SU-DHL-6 (cell line): ENCODE data around the gene NFRKB.

ENCODE experiments used
- H2AFZ ChIP-seq: fragments of 200-600 bp; sonication (generic); 2 replicates; pipeline ENCODE4 v1.6.1; 2014; ENCODE audit warnings: low read depth, mild to moderate bottlenecking, moderate library complexity, mixed read lengths, antibody characterized with exemption, low read length; ENCODE audit not compliant: severe bottlenecking
- H3F3A ChIP-seq: fragments of 200-600 bp; shearing (Covaris generic); 2 replicates; pipeline ENCODE4 v1.6.0; 2016; ENCODE audit warnings: antibody characterized with exemption, mild to moderate bottlenecking; ENCODE audit not compliant: insufficient read depth
- H3K27ac ChIP-seq: fragments of 200-600 bp; sonication (generic); 2 replicates; pipeline ENCODE4 v1.5.1; 2016; ENCODE audit warnings: low read depth, mild to moderate bottlenecking, low read length, moderate library complexity, mixed read lengths
- H3K27me3 ChIP-seq: fragments of 200-600 bp; sonication (generic), shearing (Covaris generic); 2 replicates; pipeline ENCODE4 v1.6.0; 2014; ENCODE audit warnings: mild to moderate bottlenecking, low read length
- H3K36me3 ChIP-seq: fragments of 200-600 bp; sonication (generic); 2 replicates; pipeline ENCODE4 v1.6.1; 2014; ENCODE audit warnings: mild to moderate bottlenecking, low read length, mixed read lengths
- H3K4me2 ChIP-seq: fragments of 300-600, 200-600 bp; shearing (Covaris generic), sonication (generic); 2 replicates; pipeline ENCODE4 v1.6.0; 2014; ENCODE audit warnings: low read length, low read depth, mild to moderate bottlenecking; ENCODE audit not compliant: poor library complexity, severe bottlenecking
- H3K4me3 ChIP-seq: fragments of 200-600 bp; sonication (generic); 2 replicates; pipeline ENCODE4 v1.5.1; 2014; ENCODE audit warnings: antibody characterized with exemption, low read length, mild to moderate bottlenecking, mixed read lengths; ENCODE audit not compliant: insufficient read depth, poor library complexity, severe bottlenecking
- H3K79me2 ChIP-seq: fragments of 200-600 bp; sonication (generic); 2 replicates; pipeline ENCODE4 v1.6.1; 2014; ENCODE audit warnings: mild to moderate bottlenecking, low read length, moderate library complexity; ENCODE audit not compliant: insufficient read depth
- H3K9ac ChIP-seq: fragments of 200-600 bp; sonication (generic); 2 replicates; pipeline ENCODE4 v1.7.0; 2014; ENCODE audit warnings: mild to moderate bottlenecking, low read length
- H3K9me2 ChIP-seq: fragments of 200-600 bp; sonication (generic); replicated peaks from 2 replicates; pipeline ENCODE4 v1.6.1; 2014; ENCODE audit warnings: low read length; ENCODE audit not compliant: insufficient read depth
- H3K9me3 ChIP-seq: fragments of 200-600 bp; sonication (generic); 2 replicates; pipeline ENCODE4 v1.6.1; 2014; ENCODE audit warnings: low read length, mixed read lengths; ENCODE audit not compliant: insufficient read depth
- H4K20me1 ChIP-seq: fragments of 200-600 bp; sonication (generic); 2 replicates; pipeline ENCODE4 v1.6.1; 2014; ENCODE audit warnings: low read depth, mild to moderate bottlenecking, antibody characterized with exemption, low read length, moderate library complexity, mixed read lengths
- CTCF ChIP-seq: fragments of 200-600 bp; sonication (generic); IDR thresholded peaks from one replicate; pipeline ENCODE4 v1.5.1; 2017; ENCODE audit warnings: antibody characterized with exemption, mild to moderate bottlenecking, low read length, moderate library complexity; ENCODE audit not compliant: insufficient read depth, poor library complexity, severe bottlenecking
- EZH2phosphoT487 ChIP-seq: fragments of 200-600 bp; sonication (generic), shearing (Covaris generic); conservative IDR thresholded peaks from 2 replicates; pipeline ENCODE4 v1.6.1; 2018; ENCODE audit warnings: mild to moderate bottlenecking, antibody characterized with exemption, low read length, moderate library complexity, mixed read lengths

NFRKB gene

GRCh38 chr11:129856036-129856435, 39.3 kb downstream of the NFRKB start:
- Histone ChIP-seq H3F3A (no peaks in the 10 kb centered on the region), H3K4me2 (no peak overlapping the region), H3K4me3 (no peak overlapping the region)

GRCh38 chr11:129855086-129855485, 40.3 kb downstream of the NFRKB start:
- no peaks in the 10 kb centered on the region for H4K20me1 ChIP-seq

More at GRCh38 chr11:129856036-129856435, 39.3 kb downstream of the NFRKB start:
- H4K20me1 ChIP-seq: no peaks in the 10 kb centered on the region
- H3K79me2 ChIP-seq: no peaks in the 10 kb centered on the region
- no peak overlapping the region for H3K9ac ChIP-seq
- H3K9me3 ChIP-seq: no peaks in the 10 kb centered on the region
- no peak overlapping the region for H3K27ac ChIP-seq
- H2AFZ ChIP-seq: no peak overlapping the region
- no peaks in the 10 kb centered on the region for H3K36me3 ChIP-seq
- H3K27me3 ChIP-seq: no peaks in the 10 kb centered on the region
- TF ChIP-seq EZH2phosphoT487 (no peak), CTCF (no peak)
- no peaks in the 10 kb centered on the region for H3K9me2 ChIP-seq

GRCh38 chr11:129854232-129854805, 41.1 kb downstream of the NFRKB start:
- Histone ChIP-seq H3K36me3 (no peaks in the 10 kb centered on the region), H3K27ac (no peak overlapping the region), H3K9me2 (no peaks in the 10 kb centered on the region), H3F3A (no peaks in the 10 kb centered on the region), H3K79me2 (no peaks in the 10 kb centered on the region), H3K4me2 (no peak overlapping the region), H3K27me3 (no peaks in the 10 kb centered on the region), H4K20me1 (no peaks in the 10 kb centered on the region), H2AFZ (no peak overlapping the region), H3K9me3 (no peaks in the 10 kb centered on the region), H3K9ac (no peak overlapping the region), H3K4me3 (no peak overlapping the region)
- TF ChIP-seq EZH2phosphoT487 (no peak), CTCF (no peak)

More at GRCh38 chr11:129855086-129855485, 40.3 kb downstream of the NFRKB start:
- H3K27ac ChIP-seq: no peak overlapping the region
- H3K9me2 ChIP-seq: no peaks in the 10 kb centered on the region
- no peaks in the 10 kb centered on the region for H3F3A ChIP-seq
- no peak overlapping the region for H3K4me2 ChIP-seq
- no peak overlapping the region for H3K9ac ChIP-seq
- no peaks in the 10 kb centered on the region for H3K79me2 ChIP-seq
- H3K27me3 ChIP-seq: no peaks in the 10 kb centered on the region
- TF ChIP-seq EZH2phosphoT487 (no peak), CTCF (no peak)
- H3K4me3 ChIP-seq: no peak overlapping the region
- H2AFZ ChIP-seq: no peak overlapping the region
- no peaks in the 10 kb centered on the region for H3K36me3 ChIP-seq
- H3K9me3 ChIP-seq: no peaks in the 10 kb centered on the region
